ENCODE data around the gene SIGLEC14. TPM values are rescaled to one million over a fixed set of nuclear protein-coding genes. Genes with fewer than 3 reads are reported as not detected.
"Not testable (repeated sequence)": the region's sequence is repeated elsewhere in the genome, so short reads cannot be mapped to it uniquely, and the experiment has no call there.

Gene SIGLEC14
- polyA plus RNA-seq, 12 donors: 0.65 to 2.4 (median 1.4) TPM; not detected in 2

DNA sequence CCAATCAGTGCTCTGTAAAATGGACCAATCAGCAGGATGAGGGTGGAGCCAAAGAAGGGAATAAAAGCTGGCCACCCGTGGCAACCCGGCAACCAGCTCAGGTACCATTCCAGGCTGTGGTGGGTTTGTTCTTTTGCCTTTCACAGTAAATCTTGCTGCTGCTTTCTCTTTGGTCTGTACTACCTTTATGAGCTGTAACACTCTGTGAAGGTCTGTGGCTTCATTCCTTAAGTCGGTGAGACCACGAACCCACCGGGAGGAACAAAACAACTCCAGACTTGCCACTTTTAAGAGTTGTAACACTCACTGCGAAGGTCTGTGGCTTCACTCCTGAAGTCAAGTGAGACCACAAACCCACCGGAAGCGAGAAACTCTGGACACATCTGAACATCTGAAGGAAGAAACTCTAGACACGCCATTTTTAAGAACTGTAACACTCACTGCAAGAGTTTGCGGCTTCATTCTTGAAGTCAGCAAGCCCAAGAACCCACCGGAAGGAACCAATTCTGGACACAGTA is 30.0 kb upstream of the SIGLEC14 start:
- no peak for DNase-seq

DNA sequence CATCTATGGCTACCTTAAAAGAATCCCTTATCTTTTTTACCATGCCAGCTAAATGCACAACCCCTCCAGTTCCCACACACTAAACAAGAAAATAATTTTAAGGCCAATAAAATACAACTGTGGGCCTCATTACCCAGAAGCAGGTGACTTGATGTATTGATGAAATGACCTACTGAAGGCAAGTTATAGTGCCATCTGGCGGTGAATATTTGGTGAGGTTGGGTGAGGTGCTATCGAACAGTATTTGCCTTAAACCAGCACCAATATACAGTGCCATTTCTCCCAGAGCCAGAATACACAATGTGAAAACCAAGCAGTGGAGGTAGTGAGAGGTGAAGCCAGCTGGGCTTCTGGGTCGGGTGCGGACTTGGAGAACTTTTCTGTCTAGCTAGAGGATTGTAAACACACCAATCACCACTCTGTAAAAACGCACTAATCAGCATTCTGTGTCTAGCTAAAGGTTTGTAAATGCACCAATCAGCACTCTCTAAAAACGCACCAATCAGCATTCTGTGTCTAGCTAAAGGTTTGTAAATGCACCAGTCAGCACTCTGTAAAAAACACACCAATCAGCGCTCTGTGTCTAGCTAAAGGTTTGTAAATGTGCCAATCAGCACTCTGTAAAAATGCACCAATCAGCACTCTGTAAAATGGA is 29.4 kb upstream of the SIGLEC14 start:
- not testable (repeated sequence) for DNase-seq

DNA sequence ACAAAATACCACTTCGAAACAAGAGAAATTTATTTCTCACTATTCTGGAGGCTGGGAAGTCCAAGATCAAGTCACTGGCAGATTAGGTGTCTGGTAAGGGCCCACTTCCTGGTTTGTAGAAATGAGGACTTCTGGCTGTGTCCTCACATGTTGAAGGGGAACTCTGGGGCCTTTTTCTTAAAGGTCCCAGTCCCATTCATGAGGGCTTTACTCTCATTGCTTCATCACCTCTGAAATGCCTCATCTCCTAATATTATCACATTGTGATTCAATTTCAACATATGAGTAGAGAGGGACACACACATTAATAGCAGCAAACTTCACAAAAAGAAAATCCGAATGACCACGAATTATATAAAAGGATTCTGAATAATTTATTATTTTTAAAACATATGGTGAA is 21.6 kb upstream of the SIGLEC14 start:
- DNase-seq: no peak

DNA sequence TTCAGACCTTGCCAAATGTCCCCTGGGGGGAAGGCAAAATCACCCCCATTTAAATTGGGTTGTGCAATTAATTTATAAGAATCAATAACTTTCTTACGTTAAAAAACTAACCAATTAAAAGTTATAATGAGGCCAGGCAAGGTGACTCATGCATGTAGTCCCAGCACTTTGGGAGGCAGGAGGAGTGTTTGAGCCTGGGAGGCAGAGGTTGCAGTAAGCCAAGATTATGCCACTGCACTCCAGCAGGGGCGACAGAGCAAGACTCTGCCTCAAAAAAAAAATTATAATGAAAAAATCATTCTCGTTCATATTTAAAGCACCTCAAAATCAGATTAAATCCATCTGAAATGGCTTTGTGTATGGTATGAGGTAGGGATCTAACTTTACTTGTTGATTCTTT is 18.4 kb upstream of the SIGLEC14 start:
- DNase-seq: no peak

DNA sequence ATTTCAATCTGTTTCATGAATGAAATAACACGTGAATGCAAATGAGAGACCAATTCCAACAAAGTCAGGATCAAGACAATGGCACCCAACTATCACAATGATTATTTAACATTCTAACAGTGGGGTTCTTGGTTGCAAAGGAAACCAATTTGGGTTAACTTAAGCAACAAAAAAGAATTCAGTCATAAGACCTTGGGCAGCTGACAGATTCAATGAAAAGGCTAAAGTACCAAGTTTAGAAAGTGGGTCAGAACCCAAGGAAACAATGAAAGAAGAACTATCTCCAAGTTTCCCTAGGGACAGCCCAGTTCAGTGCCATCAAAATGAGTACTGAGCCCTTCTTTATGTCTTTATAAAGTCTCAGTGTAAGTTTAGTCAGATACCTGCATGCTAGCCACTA is 17.5 kb upstream of the SIGLEC14 start:
- no peak for DNase-seq

DNA sequence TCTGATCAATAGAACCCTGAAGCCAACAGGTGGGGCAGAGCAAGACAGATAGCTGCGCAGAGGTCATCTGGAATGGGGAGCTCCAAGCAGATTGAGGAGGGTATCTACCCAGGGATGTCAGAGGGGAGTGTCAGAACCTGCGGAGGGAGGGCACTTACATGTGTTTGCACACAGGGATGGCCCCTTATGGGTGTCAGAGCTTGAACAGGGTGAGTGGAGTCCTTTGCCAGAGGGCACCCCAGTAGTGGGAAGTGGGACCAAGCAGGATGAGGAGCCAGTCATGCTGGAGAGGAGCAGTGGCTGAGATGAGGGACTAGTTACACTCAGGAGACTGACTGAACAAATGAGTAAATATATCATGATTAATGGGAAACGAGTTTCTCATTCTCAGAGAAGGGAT is 17.0 kb upstream of the SIGLEC14 start:
- no peak for DNase-seq

DNA sequence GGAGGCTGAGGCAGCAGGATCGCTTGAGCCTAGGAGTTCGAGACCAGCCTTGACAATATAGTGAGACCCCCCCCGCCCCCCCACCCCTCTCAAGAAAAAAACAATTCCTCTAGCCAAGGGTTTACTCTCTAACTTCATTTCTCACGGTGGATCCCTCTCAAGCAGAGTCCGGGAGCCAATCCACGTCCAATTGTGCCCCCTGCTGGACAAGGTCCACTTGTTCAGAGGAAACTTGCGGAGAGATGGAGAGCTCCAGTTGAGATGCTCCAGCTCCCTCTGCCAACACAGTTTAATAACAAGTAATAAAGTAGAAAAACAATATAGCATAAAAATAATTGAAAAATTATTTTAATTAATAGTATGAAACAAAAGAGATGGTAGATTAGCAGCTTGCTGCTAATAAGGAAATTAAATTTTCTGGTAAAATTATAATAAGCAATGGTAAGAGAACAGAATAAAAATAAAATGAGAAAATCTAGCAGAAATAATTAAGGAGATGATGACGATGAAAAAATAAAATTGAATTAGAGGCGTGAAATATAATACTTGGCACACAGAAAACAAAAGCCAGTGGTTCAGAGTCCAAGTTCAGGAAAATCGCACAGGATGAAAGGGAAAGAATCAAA is 14.5 kb upstream of the SIGLEC14 start:
- peak; percentile 77 for DNase-seq

DNA sequence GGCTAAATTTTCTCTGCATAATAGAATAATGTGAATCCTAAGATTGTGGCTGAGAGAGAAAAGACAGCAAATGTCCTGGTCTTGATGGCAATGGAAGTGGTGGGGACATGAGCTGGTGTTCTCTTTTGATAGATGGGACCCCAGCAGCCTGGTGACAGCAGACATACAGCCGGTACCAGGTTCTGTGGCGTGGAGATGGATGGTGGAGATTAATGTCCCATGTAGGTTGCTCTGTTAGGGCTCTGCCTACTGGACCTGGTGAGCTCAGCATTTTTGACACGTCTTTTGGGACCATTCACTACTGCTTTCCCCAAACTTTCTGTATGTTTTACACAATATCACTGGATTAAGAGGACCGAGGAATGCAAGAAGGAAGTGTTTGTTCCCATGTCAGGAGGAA is 8.2 kb upstream of the SIGLEC14 start:
- no peak for DNase-seq

DNA sequence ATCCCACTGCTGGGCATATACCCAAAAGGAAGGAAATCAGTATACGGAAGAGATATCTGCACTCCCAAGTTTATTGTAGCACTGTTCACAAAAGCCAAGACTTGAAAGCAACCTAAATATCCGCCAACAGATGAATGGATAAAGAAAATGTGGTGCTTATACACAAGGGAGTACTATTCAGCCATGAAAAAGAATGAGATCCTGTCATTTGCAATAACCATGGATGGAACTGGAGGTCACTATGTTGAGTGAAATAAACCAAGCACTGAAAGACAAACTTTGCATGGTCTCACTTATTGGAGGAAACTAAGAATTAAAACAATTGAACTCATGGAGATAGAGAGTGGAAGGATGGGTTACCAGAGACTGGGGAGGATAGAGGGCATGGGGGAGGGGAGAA is 6.5 kb upstream of the SIGLEC14 start:
- no peak for DNase-seq

DNA sequence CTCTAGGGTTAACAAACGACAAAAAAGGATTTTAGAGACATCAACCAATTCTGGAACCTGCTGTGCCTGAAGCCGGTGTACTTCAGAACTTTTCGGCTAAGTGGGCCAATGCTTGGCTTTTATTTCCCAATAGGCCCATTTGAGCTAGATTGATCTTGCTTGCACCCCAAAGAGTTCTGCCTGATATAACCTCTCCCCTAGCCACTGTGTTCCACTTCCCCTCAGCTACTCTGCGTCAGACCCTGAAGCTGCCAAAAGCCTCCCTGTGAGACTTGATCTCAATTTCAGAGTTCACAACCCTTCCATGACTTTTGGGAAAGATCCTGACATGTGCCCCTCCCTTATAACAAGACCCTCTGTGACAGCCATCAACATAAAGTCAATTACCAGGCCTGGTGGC is 5.6 kb upstream of the SIGLEC14 start:
- DNase-seq: no peak

DNA sequence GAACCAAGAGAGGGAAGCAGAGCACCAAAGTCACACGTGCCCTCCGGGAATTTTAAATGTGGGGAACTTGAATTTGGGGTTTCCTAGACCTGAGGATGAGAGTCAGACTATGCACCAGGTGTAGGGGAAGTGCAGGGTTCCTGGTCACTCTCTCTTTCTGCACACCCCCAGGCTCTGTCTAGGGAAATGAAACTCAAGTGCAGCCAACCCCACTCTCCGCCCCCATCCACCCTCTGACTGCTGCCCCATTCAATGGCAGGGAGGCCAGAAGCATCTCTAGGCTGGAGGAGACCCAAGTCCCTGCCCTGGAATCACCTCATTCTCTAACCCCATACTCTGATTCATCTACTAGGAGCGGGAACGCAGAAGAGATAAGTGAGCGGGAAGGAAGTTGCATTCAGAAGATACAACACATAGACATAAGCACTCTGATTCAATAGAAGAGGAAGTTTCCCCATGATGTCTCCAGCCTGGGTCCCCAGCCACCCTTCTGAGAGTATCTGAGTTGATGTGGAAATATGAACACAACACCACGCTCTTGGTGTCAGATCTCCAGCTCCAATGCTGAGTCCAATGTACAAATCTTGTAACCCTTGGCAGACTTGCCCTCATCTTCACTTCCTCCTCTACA is 4.7 kb upstream of the SIGLEC14 start:
- no peak for DNase-seq

DNA sequence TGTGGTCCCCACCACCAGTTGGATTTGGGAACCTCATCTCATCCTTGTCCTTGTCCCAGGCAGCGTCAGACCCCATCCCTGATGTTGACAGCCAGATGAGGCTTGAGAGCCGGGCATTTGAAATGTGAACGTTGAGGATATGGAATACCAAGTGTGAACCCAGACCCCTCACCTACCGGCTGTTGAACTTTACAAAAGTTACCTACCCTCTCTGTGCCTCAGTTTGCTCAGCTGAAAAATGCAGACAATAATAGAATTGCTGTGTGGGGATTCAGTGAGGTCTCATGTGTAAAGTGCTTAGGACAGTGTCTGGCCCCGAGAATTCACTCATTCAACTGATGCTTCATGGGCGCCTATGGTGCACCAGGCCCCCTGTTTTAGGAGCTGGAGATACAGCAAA is 693 bp upstream of the SIGLEC14 start:
- no peak for DNase-seq

DNA sequence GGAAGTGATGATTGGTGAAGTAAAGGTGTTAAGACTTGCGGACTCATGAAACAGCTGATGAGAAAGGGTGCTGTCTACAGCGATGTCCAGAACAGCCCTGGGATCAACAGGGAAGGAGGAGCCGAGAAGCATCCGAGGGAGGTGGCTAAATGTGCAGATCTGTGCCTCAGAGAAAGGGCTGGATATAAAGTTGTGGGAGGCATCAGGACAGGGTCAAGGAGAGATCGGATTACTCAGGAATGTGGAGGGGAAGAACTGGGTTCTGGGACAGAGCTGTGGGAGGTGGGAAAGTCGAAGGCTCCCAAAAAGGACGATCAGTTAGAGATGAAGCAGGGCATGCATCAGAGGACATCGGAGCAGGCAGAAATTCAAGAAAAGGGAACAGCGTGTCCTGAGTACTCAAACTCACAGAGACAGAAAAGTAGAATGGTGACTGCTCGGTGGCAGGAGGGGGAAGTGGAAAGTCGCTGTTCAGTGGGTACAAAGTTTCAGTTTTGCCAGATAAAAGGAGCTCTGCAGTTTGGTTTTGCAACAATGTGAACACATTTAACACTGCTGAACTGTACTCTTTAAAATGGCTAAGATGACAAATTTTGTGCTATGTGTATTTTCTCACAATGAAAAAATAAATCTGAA is 1.9 kb downstream of the SIGLEC14 start:
- no peak for DNase-seq

DNA sequence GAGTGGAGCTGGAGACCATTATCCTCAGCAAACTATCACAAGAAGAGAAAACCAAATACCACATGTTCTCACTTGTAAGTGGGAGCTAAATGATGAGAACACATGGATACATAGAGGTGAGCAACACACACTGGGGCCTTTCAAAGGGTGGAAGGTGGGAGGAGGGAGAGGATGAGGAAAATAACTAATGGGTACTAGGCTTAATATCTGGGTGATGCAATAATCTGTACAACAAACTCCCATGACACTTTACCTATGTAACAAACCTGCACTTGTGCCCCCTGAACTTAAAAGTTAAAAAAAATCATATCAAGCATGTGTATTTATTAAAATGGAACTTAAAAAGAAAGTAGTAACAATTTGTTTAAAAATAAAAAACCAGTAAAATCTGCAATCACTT is 5.0 kb downstream of the SIGLEC14 start:
- no peak for DNase-seq

DNA sequence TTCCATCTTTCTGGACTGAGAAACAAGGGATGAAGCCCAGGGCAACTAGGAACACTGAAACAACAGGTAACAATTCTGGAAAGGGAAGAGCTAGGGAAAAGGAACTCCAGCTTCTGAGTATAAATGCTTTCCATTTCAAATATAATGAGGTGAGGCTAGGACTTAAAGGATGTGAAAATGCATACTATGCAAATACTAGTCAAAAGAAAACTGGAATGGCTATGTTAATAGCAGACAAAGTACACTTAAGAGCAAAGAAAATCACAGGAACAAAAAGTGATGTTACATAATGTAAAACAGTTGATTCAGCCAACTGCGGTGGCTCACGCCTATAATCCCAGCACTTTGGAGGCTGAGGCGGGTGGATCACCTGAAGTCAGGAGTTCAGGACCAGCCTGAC is 6.2 kb downstream of the SIGLEC14 start:
- no peak for DNase-seq

DNA sequence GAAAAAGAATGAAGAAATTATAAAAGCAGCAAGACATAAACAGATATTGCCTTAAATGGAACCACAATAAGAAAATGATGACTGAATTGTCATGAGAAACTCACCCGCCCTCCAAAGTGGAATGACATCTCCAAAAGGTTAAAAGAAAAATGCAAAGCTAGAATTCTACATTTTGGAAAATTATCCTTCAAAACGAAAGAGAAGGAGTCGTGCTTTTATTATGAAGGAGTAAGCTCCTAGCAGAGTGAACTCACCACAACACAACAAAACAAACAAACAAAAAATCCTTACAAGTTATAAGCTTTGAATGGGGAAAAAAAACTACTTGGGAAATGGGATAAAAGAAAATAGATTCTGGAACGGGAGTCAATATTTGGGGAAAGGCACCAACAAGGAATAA is 6.7 kb downstream of the SIGLEC14 start:
- no peak for DNase-seq

DNA sequence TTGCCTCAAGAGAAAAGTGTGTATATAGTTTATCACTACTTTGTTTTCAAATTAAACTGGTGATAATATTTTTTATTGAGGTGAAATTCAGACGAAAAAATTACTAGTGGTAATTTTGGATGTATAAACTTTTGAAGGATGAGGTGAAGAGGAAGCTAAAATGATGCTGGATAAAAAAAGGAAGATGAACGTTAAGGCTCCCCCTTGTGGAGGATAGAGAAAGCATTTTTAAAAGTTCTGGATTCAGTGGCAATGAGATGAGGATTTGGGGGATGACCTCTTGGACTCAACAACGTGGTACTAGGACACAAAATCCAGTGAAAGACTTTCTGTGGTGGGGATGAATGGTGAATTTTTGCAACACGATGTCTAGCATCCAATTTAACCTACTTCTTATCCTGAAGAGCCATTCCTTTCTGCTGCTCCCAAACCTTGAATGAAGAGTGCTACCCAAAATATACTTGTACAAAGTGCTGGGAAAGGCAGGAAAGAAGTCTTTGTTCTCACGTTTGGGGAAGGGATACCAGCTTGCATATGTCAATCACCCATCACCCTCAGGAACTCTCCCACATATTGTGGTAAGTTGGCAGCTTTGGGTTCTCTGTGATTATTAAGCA is 9.2 kb downstream of the SIGLEC14 start:
- no peak for DNase-seq

DNA sequence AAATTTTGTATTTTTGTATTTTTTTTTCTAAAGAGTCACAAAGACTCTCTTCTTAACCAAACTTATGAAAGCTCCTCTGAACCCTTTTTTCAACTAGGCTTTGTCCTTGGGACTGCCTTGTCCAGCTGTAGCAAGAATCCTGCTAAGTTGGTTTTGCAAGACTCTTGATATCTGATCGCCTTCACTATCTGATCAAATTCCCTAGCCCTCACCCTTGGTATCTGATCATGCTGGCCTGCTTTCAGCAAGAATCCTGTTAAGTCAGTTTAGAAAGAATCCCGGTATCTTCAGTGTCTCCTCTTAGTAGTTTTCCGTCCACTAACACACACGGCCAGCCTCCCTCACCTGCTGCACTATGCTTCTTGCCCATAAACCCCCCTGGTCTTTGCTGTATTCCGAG is 14.5 kb downstream of the SIGLEC14 start:
- no peak for DNase-seq

DNA sequence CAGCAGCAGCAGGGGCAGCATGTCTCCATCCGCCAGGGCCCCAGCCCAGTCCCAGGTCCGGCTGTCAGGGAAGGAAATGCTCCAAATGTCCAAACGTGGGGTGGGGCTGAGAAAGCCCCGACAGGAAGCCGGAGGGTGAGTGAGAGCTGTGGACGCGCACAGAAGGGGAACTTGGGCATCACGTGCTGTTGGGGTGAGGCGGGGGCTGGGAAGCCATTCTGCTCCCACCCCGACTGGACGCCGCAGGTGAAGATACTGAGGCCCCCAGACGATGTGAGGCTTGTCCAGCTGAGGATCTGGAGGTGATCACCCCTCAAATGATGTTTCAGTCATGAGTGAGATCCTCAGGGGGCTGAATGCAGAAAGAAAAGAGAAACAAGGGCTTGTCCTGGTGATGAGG is 16.3 kb downstream of the SIGLEC14 start, which contains the start of gene SIGLEC5:
Gene SIGLEC5 (minus strand): TSS at position 87 of the 400 bp plus-strand sequence. CDS start 66 bp downstream, at position 21.
- not testable (repeated sequence) for DNase-seq

DNA sequence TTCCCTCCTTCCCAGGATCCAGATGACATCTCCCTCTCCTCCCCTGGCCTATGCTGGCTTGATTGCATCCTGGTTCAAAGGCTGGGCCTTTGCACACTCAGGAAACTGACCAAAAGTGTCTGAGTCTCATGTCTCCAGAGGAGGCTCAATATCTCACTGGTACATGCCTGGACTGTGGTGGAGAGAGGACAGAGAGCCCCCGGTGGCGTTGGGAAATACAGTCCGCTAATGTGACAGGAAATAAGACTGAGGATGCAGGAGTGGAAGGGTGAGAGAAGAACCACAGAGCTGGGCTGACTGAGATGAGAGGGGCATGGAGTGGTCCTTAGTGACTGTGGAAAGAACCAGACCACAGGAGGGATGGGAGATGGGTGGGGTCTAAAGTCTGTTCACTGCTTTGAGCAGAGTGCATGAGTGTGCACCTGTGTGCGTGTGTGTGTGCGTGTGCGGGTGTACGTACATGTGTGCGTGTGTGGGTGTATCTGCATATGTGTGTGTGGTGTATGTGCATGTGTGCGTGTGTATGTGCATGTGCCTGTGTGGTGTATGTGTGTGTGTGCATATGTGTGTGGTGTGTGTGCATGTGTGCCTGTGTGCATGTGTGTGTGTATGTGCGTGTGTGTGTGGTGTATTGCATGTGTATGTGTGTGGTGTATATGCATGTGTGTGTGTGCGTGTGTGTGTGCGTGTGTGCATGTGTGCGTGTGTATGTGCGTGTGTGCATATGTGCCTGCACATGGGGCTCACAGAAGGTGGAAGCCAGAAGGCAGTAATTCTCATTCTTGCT is 18.3 kb downstream of the SIGLEC14 start:
- no peak for DNase-seq

DNA sequence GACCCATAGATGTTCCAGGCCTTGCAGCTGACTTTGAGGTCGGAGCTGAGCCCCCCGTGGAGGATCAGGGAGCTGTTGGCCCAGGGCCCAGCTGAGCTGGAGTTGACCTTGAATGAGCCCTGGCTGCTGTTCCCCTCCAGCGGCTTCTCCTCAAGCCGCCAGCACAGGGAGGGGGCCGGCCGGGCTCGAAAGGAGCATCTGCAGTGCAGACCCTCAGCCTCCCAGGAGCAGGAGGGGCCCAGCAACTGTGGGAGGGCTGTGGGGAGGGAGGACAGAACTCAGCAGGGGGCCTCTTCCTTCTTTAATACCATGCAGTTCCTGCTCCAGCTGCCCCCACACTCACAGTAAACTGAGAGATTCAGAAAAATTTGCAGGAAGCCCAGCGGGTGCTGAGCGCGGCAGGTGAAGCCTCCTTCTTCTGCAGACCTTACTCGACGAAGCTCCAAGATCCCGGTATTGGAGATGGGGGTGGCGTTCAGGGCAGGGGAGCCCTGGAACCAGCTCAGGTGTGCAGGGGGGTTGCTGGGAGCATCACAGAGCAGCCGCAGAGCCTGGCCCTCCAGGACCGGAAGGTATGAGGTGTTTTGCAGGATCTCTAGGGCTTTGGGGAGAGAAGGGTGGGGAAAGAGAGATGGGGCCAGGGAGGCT is 19.0 kb downstream of the SIGLEC14 start:
- DNase-seq: no peak
